HEK293T (cell line): Measurements from ENCODE around the gene FNDC3A.

Source experiments
- CTCF ChIA-PET: fragments of 350-600 bp; formaldehyde crosslinking; extraction: SDS; loops from one replicate; lab custom pipeline; 2021; ENCODE audit warnings: antibody characterized with exemption, inconsistent platforms; lab: Yijun Ruan, JAX
- POLR2A ChIA-PET: fragments of 350-600 bp; formaldehyde crosslinking; extraction: SDS; loops from one replicate; lab custom pipeline; 2020; ENCODE audit warnings: antibody characterized with exemption, inconsistent platforms; lab: Yijun Ruan, JAX
- DNase-seq: peaks from one replicate; pipeline ENCODE4 v3.0.0; 2012; ENCODE audit warnings: mixed read lengths; ENCODE audit errors: extremely low spot score
- ARNT ChIP-seq: fragments of 450-650 bp; IDR thresholded peaks from 2 replicates; pipeline ENCODE4 v1.6.1; 2017; ENCODE audit warnings: mild to moderate bottlenecking
- BHLHE40 ChIP-seq: fragments of 450-650 bp; IDR thresholded peaks from 2 replicates; pipeline ENCODE4 v1.6.1; 2016; ENCODE audit warnings: mild to moderate bottlenecking, moderate library complexity, borderline replicate concordance
- CTBP1 ChIP-seq: fragments of 450-650 bp; IDR thresholded peaks from 2 replicates; pipeline ENCODE4 v1.6.1; 2016; ENCODE audit warnings: borderline replicate concordance
- ELF4 ChIP-seq: fragments of 450-650 bp; IDR thresholded peaks from 2 replicates; pipeline ENCODE4 v1.6.1; 2017; ENCODE audit warnings: antibody characterized with exemption
- FOXA1 ChIP-seq: fragments of 450-650 bp; IDR thresholded peaks from 2 replicates; pipeline ENCODE4 v1.6.1; 2016; ENCODE audit warnings: mild to moderate bottlenecking
- FOXK2 ChIP-seq: fragments of 450-650 bp; IDR thresholded peaks from 2 replicates; pipeline ENCODE4 v1.6.1; 2016; ENCODE audit warnings: mild to moderate bottlenecking
- FOXM1 ChIP-seq: fragments of 450-650 bp; IDR thresholded peaks from 2 replicates; pipeline ENCODE4 v1.6.1; 2017; ENCODE audit warnings: mild to moderate bottlenecking, borderline replicate concordance
- HDGF ChIP-seq: fragments of 450-650 bp; IDR thresholded peaks from 2 replicates; pipeline ENCODE4 v1.6.1; 2017; ENCODE audit warnings: antibody characterized with exemption, borderline replicate concordance
- L3MBTL2 ChIP-seq: fragments of 450-650 bp; conservative IDR thresholded peaks from 2 replicates; pipeline ENCODE4 v1.6.1; 2016; ENCODE audit warnings: mild to moderate bottlenecking
- LEF1 ChIP-seq: fragments of 450-650 bp; IDR thresholded peaks from 2 replicates; pipeline ENCODE4 v1.6.1; 2017; ENCODE audit warnings: mild to moderate bottlenecking, borderline replicate concordance
- NFRKB ChIP-seq: fragments of 450-650 bp; IDR thresholded peaks from 2 replicates; pipeline ENCODE4 v1.6.1; 2016; ENCODE audit warnings: mild to moderate bottlenecking, moderate library complexity
- SP1 ChIP-seq: fragments of 450-650 bp; IDR thresholded peaks from 2 replicates; pipeline ENCODE4 v1.6.1; 2017
- SUZ12 ChIP-seq: fragments of 450-650 bp; IDR thresholded peaks from 2 replicates; pipeline ENCODE4 v1.6.1; 2016; ENCODE audit warnings: mild to moderate bottlenecking
- TARDBP ChIP-seq: fragments of 450-650 bp; IDR thresholded peaks from 2 replicates; pipeline ENCODE4 v1.6.1; 2016
- ZNF384 ChIP-seq: fragments of 450-650 bp; IDR thresholded peaks from 2 replicates; pipeline ENCODE4 v1.6.1; 2016
- TF ChIP-seq, protein P1 (sequence below): fragments of 450-650 bp; IDR thresholded peaks from 2 replicates; pipeline ENCODE4 v1.6.1; 2016

Gene FNDC3A

DNA sequence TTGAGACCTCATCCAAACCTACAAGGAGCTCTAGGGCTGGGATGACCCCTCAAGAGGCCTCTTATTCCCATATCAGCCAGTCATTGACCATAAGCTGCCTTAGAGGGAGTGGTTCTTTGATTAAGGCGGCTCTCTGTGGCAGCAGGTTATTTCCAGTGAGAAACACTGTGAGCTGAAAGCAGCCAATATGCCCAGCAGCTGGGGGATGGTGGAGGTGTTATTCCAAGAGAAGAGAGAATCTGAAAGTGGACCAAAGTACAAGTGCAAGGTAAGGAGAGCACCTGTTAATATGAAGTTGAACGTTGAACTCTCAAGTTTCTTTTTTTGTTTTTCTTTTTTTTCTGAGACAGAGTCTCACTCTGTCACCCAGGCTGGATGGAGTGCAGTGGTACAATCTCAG, 20.2 kb upstream of the FNDC3A start:
- DNase-seq, result no peak
- TF ChIP-seq ARNT (no peak), ELF4 (no peak), CTBP1 (no peak), TARDBP (no peak)
- CTCF ChIA-PET, result no interaction called here
- POLR2A ChIA-PET, result interaction anchor here (1.4 kb wide), 1 partner anchor 21 kb away, joined by 5 read pairs; the partner anchor contains the start of gene FNDC3A

DNA sequence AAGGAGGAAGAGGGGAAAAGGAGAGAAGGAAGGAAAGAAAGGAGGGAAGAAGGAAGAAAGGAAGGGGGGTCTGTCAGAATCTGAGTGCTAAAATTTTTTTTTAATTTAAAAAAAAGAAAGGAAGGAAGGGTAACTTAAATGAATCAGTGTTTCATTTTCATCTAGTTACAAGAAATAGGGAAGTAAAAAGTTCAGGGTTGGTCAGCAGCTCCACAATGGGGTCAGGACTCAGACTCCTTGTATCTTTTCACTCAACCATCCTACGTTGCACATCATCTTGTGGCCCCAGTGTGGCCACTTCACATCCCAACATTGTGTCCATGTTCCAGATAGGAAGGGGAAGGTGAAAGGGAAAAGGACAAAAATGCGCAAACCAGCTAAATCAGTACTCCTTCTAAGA, 14.3 kb upstream of the FNDC3A start:
- ChIA-PET CTCF (no interaction called here), POLR2A (no interaction called here)
- no peak for DNase-seq
- TF ChIP-seq, protein P1, sequence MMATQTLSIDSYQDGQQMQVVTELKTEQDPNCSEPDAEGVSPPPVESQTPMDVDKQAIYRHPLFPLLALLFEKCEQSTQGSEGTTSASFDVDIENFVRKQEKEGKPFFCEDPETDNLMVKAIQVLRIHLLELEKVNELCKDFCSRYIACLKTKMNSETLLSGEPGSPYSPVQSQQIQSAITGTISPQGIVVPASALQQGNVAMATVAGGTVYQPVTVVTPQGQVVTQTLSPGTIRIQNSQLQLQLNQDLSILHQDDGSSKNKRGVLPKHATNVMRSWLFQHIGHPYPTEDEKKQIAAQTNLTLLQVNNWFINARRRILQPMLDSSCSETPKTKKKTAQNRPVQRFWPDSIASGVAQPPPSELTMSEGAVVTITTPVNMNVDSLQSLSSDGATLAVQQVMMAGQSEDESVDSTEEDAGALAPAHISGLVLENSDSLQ, result no peak
- TF ChIP-seq FOXM1, result no peak

DNA sequence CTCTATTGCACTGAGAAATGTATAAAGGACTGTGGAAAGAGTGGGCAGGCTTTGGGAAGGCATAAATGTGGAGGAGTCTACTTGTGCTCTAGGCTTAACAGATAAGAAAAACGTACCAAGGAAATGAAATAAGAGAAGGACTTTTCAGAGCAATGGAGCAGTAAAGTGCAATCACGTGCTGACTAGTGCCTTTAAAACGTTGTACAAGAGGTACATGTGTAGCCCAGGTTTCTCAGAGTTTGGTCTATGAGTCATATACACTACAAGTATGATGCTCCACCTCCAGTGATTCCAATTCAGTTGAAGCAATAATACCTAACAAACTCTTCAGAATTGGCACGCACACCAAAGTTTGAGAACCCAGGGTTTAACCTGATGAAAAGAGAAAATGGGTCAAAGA, 13.4 kb upstream of the FNDC3A start:
- no peak for TF ChIP-seq SUZ12
- TF ChIP-seq ARNT, result no peak
- TF ChIP-seq NFRKB, result no peak
- no peak for TF ChIP-seq FOXA1
- TF ChIP-seq, protein P1, result no peak
- TF ChIP-seq TARDBP, result no peak
- no peak for TF ChIP-seq BHLHE40
- no peak for TF ChIP-seq CTBP1
- no peak for TF ChIP-seq HDGF
- no peak for TF ChIP-seq FOXK2
- TF ChIP-seq SP1, result no peak
- ChIA-PET POLR2A (no interaction called here), CTCF (no interaction called here)
- no peak for DNase-seq

DNA sequence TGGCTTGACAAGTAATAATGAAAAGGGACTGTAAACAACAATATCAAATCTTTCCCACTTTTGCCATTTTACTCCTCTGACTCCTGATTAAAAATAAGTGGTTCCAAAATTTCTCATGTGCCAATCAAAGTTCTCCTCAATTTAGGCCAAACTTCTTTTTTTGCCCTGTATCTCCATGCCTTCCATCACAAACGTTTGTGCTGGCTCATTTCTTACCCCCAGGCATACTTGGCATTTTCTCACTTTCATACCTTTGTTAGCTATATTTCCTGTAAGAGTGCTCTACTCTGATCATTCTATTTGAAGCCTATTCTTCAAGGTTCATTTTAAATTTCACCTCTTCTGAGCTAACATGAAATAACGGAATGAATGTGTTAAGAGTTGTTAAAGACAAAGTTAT, 10.0 kb upstream of the FNDC3A start:
- ChIA-PET POLR2A (no interaction called here), CTCF (no interaction called here)
- DNase-seq, result no peak
- TF ChIP-seq SUZ12 (no peak), BHLHE40 (no peak), FOXK2 (no peak), FOXA1 (no peak), LEF1 (no peak), L3MBTL2 (no peak)

DNA sequence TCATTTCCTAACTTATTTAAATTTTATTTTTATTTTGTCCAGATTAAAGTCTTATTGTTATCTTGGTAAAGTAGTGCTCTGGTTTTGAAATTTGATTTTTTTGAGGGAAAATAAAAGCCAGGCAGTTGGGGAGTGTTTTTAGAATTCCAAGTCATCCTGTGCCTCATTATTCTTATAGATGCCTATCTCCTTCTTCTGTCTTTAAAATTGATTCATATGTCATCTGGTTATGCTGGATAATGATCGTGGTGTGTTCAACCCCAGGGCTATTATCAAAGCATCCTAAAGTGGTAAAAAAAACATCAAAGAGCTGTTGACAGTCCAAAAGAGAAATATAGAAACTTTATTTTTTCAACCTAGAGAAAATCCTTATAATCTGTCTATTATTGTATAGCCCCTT, 6.0 kb upstream of the FNDC3A start:
- no peak for DNase-seq
- CTCF ChIA-PET, result no interaction called here
- TF ChIP-seq ARNT (no peak), LEF1 (no peak), L3MBTL2 (no peak), TARDBP (no peak), NFRKB (no peak), ZNF384 (no peak), ELF4 (no peak)
- POLR2A ChIA-PET, result no interaction called here

DNA sequence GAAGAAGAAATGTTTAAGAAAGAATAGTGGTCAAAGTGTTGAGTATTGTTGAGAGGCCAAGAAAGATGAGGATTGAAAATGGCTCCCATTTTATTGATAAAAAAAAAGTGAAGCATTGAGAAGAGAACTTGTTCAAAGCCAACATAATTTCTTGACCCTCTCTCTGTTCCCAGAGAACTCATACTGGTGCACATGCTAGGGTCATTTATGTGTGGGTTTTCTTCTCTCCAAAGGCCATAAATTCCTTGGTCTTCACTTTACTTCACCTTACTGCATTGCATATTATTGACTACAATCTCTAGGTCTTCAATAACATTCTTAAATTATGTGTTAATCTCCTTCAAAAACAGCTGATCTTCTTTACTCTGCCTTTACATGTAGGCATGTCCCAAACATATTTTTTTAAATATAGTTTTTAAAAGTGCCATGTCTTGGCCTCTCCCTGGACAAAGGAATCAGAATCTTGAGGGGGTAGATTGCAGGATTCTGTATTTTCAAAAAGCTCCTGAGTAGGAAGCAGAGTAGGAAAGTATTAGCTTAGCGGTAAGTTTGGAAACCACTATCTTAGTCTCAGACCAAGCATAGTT, 1.8 kb upstream of the FNDC3A start:
- ChIA-PET CTCF (no interaction called here), POLR2A (no interaction called here)
- DNase-seq, result no peak
- TF ChIP-seq SUZ12, result no peak
- TF ChIP-seq FOXM1, result no peak
- TF ChIP-seq ZNF384, result no peak
- TF ChIP-seq BHLHE40, result no peak
- TF ChIP-seq HDGF, result no peak
- TF ChIP-seq CTBP1, result no peak
- TF ChIP-seq ELF4, result no peak
- no peak for TF ChIP-seq NFRKB
- TF ChIP-seq FOXA1, result no peak
- no peak for TF ChIP-seq L3MBTL2
- TF ChIP-seq, protein P1, result no peak
- no peak for TF ChIP-seq TARDBP
- TF ChIP-seq SP1, result no peak

DNA sequence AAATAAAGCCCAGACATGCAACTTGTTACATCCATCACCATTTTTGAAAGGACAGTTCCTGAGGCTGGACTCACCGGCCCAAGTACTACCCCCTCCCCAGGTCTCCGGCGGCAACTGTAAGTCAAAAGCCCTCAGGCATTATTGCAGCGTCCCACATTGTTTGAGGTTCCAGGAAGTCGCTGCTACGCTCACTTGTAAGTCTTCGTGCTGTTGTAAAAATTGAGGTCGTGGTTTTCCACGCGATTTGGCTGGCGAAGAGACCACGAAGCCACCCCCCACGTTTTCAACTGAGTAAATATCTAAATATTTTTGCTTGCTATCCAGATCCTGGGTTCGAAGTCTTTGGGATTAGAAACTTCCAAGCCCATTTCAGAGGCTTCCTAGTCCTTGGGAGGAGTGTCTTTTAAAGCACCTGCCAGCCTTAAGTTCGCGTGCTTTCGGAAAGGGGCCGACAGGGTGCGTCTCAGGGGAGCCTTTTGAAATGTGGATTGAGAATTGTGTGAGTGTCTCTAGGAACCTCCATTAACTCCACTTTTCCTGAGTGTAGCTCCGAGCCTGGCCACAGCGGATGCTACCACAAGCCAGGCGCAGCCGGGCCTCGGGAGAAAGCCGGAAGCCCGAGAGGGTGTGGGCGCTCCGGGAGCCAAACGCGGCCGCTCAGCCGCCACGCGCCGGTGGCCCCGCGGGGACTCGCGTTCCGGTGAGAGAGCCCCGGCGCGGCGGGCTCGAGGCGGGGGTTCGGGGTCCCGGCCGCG, 434 bp upstream of the FNDC3A start:
- DNase-seq, result peak; percentile 53
- POLR2A ChIA-PET, result interaction anchor here (0.8 to 1.9 kb wide), 7 partner anchors 17 to 124 kb away, joined by 3 to 5 read pairs (median 3); no protein-coding TSS in a partner anchor

More for the DNA sequence above, 434 bp upstream of the FNDC3A start:
- TF ChIP-seq ELF4, result no peak
- TF ChIP-seq, protein P1, result no peak
- no peak for TF ChIP-seq FOXM1
- TF ChIP-seq LEF1, result no peak
- TF ChIP-seq ARNT, result no peak
- TF ChIP-seq FOXA1, result no peak
- peak; percentile 78 for TF ChIP-seq L3MBTL2
- TF ChIP-seq CTBP1, result no peak
- CTCF ChIA-PET, result no interaction called here
